ENCODE results near the gene CCR9.
"Not testable (repeated sequence)": the region's sequence is repeated elsewhere in the genome, so short reads cannot be mapped to it uniquely, and the experiment has no call there.

Gene CCR9, protein sequence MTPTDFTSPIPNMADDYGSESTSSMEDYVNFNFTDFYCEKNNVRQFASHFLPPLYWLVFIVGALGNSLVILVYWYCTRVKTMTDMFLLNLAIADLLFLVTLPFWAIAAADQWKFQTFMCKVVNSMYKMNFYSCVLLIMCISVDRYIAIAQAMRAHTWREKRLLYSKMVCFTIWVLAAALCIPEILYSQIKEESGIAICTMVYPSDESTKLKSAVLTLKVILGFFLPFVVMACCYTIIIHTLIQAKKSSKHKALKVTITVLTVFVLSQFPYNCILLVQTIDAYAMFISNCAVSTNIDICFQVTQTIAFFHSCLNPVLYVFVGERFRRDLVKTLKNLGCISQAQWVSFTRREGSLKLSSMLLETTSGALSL

DNA sequence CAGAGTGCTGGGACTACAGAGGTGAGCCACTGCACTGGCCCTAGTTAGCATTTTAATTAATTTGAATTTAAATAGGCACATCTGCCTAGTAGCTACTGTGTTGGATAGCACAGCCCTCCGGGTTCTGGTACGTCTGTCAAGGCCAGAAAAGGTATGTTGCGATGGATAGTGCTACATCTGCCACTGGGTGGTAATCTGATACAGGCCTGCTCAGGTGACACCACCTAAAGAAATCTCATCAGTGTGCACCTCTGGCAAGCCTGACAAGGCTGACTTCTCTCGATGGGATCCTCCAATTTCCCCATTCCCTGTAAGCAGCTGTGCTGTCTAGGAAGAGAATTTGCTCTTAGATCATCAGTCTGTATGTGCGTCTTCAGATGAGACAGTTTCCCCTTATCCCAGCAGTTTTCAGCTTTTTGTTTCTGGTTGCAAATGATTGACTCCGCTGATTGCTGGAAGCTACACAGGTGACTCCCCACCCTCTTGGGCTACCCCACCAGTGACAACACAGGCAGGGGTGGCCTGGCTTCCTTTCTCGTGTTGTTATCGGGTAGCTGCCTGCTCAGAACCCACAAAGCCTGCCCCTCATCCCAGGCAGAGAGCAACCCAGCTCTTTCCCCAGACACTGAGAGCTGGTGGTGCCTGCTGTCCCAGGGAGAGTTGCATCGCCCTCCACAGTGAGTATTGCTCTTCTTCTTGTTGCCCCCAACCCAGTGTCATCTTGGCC, at the start of gene CCR9:
Gene CCR9 (plus strand): TSS at position 565 of the 727 bp plus-strand sequence. CDS start 8,391 bp downstream, outside the sequence.
- in situ Hi-C loops (cut with HindIII; ENCODE audit: low sequenced_read_pairs): no loop called here

DNA sequence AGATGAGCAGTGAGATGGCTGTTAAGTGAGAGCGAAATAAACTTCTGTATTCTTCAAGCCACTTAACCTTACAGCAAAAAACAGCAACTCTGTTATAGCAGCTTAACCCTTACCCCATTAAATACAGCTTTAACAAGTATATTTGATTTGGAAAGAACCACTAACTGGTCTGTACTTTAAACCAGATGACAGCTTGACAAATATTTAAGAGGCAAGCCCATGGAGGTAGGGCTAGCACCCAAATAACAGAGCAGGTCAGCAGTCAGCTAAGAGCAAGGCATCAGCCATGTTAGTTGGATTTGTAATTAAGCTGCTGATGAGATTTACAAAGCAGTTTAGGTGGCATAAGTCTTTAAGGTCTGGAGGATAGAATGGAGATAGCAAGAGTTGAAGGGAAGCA, 47.9 kb upstream of the CCR9 start:
- in situ Hi-C loops (cut with HindIII; ENCODE audit: low sequenced_read_pairs): no loop called here

DNA sequence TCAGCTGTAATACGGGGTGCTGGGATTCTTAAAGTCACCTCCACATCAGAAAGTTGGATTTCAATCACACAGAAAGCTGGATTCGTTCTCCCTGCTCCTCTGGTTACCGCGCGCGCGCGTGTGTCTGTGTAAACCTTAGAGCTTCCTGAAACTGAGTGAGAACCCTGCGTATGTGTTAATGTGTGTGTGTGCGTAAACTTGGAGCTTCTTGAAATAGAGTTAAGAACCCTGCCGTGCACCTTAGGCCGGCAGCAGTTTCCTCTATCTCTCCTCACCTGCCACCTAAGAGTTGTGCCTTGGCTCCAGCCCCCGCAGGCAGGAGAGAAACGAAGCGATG, 45.0 kb upstream of the CCR9 start:
- in situ Hi-C loops (cut with HindIII; ENCODE audit: low sequenced_read_pairs): no loop called here

DNA sequence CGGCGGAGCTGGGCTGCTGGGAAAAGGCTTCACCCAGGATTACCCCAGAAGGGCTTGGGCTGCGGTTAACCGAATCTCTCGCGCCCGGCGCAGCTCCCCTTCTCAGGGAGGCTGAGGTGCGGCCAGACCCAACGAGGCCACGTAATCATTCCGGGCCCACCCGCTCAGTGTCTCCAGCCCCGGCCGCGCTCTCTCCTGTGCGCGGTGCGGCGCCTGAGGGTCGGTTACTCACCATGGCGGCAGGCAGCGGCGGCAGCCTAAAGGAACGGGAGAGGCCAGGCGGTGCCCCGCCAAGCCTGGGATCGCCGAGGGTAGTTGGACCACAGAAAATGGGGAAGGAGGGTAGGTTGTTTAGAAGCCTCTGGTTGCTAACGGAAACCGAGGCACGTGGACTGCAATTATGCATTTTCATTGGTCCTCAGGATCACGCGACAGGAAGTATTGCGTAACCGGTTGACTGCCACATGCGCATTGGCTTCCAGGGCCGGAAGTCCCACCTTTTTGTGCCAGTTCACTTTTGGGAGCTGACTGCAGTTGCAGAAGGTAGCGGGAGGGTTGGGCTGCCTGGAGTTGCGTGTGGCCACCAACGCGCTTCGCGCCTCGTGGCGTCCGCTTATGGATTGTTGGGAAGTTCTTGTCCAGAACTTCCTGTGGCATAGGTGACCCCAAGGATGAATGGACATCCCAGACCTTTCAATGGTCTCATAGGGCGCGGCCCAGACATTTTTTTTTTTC, 44.4 kb upstream of the CCR9 start, which contains the start of gene LZTFL1:
Gene LZTFL1 (minus strand): TSS at position 363 of the 735 bp plus-strand sequence. CDS start 128 bp downstream, at position 235.
- in situ Hi-C loops (cut with HindIII; ENCODE audit: low sequenced_read_pairs): no loop called here

DNA sequence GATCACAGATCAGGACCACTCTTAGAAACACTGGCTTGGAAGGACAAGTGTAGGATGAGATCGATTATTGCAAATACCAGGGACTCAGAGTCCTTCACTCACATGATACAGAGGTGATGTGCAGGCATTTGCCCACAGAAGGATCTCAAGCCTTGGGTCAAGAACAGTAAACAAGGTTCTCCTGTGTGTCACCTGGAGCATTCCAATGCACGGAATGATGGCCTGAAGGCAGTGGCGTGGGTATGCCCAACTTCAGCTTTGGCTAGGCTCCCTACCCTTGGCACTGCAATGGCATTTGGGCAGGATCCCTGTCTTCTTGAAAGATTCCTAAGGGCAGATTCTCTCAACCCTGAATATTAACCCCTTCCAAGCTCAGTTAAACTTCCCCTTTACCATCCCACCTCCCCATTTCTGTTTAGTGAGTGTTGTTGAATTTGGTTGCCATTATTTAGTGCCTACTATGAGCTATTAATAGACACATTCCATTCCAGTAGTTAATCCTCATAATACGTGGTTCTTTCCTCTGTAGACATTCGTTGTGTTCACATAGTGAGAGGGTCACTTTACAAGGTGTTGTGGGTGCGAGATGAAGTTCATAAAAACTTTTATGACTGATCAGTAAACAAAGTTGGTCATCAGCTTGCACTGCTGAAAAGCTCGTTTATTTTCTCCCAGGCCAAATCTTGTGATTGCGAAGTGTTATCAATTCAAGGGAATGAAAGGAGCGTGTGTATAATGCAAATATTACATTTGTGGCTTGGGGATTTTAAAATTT, 43.3 kb upstream of the CCR9 start:
- in situ Hi-C loops (cut with HindIII; ENCODE audit: low sequenced_read_pairs): no loop called here

DNA sequence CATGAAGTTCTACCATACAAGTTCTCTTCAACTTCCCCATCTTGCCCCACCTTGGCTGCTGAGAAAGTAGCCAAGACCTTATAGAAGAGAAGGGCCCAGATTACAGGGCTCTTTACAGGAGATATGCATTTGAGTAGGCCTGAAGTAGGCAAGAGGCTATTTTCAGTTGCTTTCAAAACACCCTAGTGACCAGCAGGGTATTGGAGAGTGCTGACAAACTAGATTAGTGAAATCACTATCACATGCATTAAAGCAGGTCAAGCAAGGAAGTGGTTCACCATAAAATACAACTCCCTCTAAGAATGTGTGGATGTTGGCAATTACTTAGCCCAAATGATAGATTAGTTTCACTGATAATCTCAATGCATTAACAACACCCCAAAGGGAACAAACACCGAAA, 41.7 kb upstream of the CCR9 start:
- in situ Hi-C loops (cut with HindIII; ENCODE audit: low sequenced_read_pairs): no loop called here

DNA sequence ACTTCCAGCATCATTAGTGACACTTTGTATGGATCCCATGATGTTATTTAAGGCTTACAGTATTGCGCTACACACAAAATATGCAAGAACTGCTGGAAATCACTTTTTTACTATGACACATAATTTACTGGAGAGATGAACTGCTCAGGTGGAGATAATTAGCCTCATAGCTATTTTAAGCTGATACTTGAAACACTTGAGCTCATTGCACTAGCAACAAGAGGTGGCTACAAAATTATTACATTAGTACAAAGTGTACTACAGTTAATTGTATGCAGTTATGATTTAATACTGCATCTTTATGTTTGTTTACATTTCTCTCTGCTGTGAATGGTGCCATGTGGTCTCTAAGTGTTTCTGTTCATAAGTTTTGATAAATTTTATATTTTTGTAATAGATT, 38.0 kb upstream of the CCR9 start:
- in situ Hi-C loops (cut with HindIII; ENCODE audit: low sequenced_read_pairs): no loop called here

DNA sequence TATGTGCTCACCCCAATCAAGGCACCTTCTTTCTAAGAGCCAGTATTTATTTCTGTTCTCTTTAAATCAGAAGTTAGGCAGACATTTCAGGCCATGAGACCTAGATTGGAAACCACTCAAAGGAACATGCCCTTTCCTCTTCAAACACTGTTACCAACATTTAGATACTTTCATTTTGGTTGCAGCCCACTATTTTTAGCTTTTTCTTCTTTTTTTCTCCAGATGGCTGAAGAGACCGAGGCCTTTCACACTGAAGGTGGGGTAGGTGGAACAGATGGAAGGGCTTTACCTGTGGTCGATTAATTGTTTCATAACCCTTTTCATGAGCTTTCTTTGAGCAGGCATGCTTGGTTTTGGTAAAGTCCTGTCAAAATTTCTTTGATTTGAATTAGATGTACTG, 33.5 kb upstream of the CCR9 start:
- in situ Hi-C loops (cut with HindIII; ENCODE audit: low sequenced_read_pairs): no loop called here

DNA sequence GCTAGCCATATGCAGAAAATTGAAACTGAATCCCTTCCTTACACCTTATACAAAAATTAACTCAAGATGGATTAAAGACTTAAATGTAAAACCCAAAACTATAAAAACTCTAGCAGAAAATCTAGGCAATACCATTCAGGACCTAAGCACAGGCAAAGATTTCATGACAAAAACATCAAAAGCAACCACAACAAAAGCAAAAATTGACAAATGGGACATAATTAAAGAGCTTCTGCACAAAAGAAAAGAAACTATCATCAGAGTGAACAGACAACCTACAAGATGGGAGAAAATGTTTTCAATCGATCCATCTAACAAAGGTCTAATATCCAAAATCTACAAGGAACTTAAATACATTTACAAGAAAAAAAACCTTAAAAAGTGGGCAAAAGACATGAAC, 30.0 kb upstream of the CCR9 start:
- in situ Hi-C loops (cut with HindIII; ENCODE audit: low sequenced_read_pairs): not testable (repeated sequence)

DNA sequence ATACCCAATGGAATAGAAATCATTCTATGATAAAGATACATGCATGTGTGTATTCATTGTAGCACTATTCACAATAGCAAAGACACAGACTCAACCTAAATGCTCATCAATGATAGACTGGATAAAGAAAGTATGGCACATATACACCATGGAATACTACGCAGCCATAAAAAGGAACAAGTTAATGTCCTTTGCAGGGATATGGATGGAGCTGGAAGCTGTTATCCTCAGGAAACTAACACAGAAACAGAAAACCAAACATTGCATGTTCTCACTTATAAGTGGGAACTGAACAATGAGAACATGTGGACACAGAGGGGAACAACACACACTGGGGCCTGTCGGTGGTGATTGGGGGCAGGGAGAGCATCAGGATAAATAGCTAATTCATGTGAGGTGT, 29.3 kb upstream of the CCR9 start:
- in situ Hi-C loops (cut with HindIII; ENCODE audit: low sequenced_read_pairs): not testable (repeated sequence)

DNA sequence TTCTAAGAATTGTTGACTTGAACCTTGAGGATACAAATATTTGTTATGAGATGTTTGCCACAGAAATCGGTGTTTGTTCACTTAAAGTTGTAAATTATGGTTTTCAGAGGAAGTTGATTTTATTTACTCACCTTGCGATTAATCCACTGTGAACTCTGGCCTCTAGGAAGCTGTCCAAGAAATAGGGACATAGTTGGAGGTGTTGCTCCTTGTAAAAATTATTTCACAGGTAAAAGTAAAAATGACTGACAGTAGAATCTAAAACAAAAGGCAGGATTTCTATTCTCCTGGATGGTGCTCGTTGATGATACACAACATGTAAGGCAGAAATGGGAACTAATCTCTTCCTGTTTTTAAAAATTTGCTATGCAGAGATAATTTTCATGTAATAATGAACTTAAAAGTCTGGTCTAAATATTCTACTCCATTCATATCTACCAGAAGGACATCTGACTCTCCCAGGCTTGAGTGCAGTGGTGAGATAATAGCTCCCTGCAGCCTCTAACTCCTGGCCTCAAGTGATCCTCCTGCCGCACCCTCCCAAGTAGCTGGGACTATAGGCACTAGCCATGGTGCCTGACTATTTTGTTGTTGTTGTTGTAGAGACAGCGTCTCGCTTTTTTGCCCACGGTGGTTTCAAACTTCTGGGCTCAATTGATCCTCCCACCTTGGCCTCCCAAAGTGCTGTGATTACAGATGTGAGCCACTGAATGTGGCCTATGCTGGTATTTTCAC, 27.4 kb upstream of the CCR9 start:
- in situ Hi-C loops (cut with HindIII; ENCODE audit: low sequenced_read_pairs): no loop called here

DNA sequence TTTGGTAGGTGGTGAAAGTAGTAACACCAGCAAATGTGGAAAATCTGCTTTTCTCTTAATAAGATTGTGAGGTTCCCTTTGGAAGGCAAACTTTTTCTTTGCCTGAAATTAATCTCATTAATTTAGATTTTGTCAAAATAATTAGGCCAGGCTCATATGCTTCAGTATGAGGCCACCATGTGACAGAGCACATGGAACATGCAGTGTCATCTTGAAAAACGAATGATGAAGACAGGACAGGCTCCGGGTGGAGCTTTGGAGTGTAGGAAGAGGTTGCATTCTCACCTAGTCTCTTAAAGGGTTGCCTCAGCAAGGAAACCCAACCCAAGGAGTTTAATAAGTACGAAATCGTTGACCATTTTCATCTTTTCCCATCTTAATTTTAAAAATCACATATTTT, 25.9 kb upstream of the CCR9 start:
- in situ Hi-C loops (cut with HindIII; ENCODE audit: low sequenced_read_pairs): no loop called here

DNA sequence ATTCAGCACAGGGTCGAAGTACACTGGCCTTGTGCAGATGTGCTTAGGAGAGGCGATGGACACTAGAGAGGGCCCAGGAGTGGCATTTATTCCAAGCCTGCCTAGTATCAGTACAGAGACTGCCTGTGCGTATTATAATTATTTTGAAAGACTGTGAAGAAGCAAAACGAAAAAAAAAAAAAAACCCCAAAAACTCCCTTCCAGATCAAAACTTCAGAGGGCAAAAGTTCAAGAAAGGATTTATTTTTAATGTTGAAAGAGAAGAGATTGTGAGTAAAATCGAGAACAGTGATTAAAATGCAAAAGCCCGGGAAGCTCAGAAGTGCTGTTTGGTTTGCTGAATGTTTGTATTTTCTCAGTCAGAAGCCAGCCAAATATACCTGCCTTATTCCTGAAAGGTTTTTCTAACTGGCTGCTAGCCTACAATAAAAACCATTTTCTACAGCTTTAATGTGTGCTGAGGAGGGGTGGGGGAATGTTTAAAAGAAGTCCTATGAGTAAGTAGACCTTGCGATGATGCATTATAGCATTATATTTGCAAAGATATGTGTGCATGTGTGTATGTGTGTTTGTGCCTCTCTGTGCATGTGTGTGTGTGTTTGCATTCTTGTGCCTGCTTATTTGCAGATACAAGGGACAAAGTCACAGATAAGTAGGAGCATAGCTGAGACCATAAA, 25.2 kb upstream of the CCR9 start:
- in situ Hi-C loops (cut with HindIII; ENCODE audit: low sequenced_read_pairs): no loop called here

DNA sequence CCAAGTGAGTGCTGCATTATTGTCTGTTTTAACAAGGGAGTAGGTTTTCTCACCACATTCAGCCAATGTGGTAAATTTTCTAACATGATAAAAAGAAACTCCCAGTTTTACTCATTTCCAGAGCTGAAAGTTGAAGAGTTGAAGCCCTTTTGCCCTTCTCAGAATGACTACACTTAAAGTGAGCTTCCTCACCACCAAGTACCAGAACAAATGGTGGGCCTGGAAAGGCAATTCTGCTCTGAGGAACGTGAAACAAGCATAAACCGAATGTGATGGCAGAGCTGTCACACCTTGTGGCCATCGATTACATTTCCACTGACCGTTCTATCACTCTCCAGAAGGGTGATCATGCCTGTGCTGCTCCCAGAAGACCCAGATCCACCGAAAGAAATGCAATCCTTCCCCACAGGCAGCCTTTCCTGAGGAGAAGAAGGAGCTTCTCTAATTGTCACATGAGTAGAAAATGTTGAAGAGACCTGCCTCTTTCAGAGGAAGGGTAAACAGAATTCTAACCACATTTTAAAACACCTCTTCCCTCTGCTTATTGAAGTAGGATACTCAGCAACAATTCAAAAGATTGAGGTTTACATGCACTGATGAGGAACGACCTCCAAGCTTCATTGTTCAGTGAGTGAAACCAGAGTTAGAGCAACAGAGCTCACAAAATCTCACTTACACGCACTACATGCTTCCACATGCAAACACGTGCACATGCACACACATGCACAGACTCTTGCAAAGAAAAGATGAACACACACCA, 21.4 kb upstream of the CCR9 start:
- in situ Hi-C loops (cut with HindIII; ENCODE audit: low sequenced_read_pairs): loop anchor here (5.0 kb wide), 1 partner anchor 57 kb away; no protein-coding TSS in a partner anchor

DNA sequence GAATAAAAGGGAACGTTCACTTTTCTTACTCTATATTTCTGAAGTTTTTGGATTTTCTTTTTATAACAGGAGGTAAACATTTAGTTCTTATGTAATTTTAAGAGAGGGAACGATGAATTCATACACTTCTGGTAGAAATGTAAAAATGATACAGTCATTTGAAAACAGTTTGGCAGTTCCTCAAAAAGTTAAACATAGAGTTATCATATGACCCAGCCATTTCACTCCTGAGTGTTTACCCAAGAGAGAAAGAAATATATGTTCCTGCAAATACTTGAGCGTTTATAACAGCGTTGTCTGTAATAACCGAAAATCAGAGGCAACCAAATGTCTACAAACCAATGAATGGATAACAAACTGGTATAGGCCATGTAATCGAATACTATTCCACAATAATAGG, 20.8 kb upstream of the CCR9 start:
- in situ Hi-C loops (cut with HindIII; ENCODE audit: low sequenced_read_pairs): loop anchor here (5.0 kb wide), 1 partner anchor 57 kb away; no protein-coding TSS in a partner anchor

DNA sequence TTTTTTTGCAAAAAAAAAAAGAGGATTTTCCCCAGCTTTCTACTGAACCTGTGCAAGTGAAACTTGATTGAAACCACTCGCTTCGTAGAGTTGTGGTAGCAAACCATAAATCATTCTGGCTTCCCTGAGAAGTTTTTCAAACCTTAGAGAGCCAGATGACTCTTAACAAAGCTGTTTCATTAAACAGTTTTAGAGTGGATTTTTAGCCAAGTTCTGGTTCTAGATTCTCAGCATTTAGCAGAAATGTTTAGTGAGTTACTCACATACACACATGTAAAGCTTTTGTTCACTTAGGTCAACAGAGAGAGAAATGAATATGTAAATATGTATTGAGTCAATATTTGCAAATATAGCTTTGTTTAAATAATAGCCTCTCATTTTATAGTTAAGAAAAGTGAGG, 18.1 kb upstream of the CCR9 start:
- in situ Hi-C loops (cut with HindIII; ENCODE audit: low sequenced_read_pairs): loop anchor here (5.0 kb wide), 1 partner anchor 54 kb away; no protein-coding TSS in a partner anchor

DNA sequence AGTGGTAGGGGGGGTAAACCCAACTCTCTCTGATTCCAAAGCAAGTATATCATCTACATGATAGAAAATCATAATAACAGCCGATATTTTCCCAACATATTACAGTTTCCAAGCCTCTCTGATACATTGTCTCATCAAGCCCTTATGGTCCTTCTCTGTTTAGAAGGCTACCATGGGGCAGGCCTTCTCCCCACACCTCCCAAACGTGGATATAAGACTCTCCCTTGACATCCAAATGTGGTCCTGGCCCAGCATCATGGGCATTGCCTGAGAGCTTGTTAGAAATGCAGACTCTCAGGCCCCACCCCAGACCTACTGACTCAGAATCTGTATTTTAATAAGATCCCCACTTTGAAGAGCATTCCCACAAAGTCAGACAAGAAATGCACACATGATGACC, 17.7 kb upstream of the CCR9 start:
- in situ Hi-C loops (cut with HindIII; ENCODE audit: low sequenced_read_pairs): loop anchor here (5.0 kb wide), 1 partner anchor 54 kb away; no protein-coding TSS in a partner anchor

DNA sequence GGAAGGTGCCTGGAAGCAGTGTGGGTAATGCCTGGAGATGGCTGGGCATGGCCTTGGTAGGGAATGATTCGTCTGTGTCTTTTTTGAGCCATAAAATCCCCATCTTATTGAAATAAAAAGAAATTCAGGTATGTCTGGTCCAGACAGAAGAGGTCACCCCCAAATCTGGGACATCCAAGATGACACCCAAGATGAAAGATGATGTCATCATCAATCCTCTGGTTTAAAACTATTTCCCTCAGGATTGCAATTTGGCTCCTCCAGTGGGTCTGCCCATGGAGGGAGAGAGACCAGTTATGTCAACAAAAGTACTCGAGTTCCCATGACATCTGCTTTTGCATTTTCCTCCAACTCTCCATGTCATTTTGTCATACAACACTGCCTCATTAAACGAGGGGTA, 16.7 kb upstream of the CCR9 start:
- in situ Hi-C loops (cut with HindIII; ENCODE audit: low sequenced_read_pairs): loop anchor here (5.0 kb wide), 1 partner anchor 53 kb away; no protein-coding TSS in a partner anchor

DNA sequence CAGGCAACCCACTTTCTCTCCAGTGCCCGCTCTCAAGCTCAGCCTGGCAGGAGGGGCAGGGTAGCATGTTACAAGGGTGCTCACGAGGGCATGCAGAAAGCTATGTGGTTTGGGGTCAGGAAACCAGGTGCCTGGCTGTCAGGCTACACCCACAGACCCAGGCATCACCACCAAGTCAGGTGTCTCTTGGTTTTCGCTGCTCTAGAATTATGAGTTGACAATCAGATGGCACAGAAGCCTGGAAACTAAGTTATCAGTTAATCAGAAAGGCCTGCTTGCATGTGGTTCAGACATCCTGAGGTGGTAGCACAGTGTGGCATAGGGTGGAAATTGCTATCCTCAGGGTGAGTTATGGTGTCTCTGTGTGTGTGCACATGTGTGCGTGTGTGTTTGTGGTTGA, 16.2 kb upstream of the CCR9 start:
- in situ Hi-C loops (cut with HindIII; ENCODE audit: low sequenced_read_pairs): no loop called here

Measured in endothelial cell of hepatic sinusoid (primary cell).